Glomerular visceral epithelial cell (primary cell): ENCODE measurements around the gene ZNF362.

Source experiments
- DNase-seq: peaks from one replicate; pipeline ENCODE4 v3.0.0-alpha.2; 2016; ENCODE audit errors: extremely low spot score

The ZNF362 gene

GRCh38 chr1:33344896-33345560 is 88.7 kb downstream of the ZNF362 start:
- no peak for DNase-seq

- no peak for DNase-seq
These were observed 90.2 kb downstream of the ZNF362 start for GRCh38 chr1:33346533-33346926.

DNA sequence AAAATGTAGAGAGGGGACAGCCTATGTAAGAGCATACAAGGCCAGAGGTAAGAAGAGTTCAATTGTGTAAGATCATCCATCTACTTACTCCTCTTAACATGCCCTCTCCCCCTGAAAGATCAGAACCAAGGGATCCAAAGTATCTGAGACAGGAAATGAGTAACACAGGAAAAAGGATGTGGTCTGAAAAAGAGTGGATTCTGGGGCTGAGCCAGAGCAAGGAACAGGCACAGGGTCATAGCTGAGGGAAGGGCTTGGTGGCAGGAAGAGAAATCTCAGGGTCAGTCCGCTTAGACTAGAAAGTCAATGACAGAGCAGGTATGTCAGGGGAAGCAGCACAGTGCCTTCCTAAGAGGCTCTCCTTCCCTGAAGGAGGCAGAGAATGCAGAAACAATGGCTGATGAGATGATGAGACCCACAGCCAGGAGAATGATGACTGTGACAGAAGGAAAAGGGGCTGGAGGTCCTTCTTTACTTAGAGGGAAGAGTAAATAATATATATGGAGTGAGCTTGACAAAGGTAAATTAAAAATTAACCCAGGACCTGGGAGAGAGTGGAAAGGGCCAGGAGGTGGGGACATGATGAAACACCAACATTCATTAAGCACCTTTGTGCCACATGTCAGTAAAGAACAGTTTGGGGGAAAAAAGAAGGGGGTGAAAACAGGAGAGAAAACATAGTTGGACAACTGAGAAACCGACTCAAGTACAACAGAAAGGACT is 90.8 kb downstream of the ZNF362 start:
- peak; percentile 93 for DNase-seq

DNA sequence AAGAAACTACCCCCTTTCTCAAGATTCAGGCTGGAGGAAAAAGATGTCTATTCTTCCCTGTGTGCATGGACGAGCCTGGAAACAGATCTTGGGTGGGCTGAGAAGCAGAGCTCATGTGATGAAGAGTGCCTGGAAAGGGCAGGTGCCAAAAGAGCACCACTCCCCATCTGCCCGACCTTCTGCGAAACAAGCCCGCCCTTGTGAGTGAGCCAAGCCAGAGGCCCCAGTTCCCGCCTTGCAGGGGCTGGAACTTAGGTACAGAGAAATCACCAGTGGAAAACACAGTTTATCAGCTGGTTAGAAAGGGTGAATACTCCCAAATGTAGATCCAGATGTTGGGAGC is 91.3 kb downstream of the ZNF362 start:
- peak; percentile 45 for DNase-seq

GRCh38 chr1:33348194-33348593 is 91.9 kb downstream of the ZNF362 start:
- DNase-seq, result peak; percentile 50

DNA sequence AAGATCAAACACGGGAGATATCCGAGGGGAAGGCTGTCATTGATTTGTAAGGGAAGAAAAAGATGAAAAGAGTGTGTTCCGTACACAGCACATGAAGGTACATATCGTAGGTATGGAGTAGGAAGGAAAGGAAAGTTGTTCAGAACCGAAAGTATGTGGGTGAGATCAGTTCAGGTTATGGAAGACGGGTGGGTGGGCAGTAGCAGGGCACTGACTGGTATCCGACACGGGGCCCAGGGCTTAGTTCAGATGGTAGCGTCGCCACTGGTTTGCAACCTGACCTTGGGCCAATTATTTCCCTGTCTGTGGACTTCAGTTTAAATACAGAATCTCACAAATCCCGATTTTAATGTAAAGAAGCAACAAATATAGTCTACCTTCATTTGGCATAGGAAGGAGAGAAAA is 92.4 kb downstream of the ZNF362 start:
- peak; percentile 42 for DNase-seq

DNA sequence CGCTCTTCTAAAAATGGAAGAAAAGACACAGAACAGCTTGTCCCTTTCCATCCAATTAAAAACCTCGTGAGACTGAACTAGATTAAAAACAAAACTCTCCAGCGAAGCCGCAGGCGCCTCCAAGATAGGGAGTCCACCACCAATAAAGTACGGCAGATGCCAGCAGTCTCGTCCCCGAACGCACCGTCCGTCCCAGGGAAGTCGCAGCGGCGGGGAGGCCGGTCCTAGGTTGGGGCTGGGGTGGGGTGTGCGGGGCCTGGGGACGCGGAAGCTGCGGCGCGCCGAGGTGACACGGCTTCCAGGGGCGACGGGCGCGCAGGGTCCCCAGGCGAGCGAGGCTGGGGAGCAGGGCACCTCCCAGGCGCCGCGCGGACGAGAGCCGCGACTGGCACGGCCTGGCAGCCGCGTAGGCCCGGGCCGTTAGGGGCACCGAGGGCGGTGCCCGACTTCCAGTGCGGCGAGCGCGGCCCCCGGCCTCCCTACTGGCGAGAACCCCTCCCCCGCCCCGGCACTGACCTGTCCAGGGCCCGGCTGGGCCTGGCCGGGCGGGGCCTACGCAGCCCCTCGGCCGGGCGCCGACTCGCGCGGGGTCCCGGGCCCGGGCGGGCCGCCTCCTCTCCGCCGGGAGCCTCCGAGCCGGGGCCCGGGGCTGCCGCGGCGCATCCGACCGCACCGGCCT is 92.9 kb downstream of the ZNF362 start:
- DNase-seq, result peak; percentile 50

DNA sequence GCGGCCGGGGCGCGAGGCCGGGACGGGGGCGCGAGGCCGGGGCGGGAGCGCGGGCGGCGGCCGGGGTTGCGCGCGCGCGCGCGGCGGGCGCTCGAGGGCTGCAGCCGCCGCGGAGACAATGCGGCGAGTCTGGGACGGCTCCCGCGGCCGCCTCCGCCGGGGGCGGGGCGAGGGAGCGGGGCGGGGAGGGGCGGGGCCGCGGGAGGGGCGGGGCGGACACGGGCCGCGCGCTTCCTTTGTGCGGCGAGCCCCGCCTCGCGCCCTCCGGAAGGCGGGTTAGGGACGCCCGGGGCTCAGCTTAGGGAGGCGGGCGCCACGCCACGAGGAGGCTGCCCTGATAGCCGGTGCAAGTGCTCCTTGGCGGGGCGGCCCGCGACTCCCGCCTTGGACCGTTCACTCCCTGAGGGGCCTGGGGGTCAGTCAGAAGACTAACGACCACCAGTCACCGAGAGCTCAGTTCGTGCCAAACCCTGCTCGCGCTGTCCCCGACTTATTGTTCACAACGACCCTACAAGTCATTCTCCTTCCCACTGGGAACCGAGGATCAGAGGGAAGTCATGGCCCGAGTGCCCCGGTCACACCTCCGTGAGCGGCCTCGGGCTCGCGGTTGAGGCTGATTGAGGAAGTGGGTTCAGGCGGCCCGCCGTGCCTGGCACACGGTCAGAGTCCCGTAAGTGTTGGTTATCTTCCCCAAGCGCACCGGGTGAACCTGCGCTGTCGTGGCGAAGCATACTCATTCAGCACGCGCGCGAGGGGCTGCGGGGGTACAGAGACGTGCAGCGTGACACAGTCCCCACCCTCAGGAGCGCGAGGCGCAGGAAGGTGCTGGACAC is 93.7 kb downstream of the ZNF362 start:
- DNase-seq, result peak; percentile 92
